Measurements from ENCODE around the gene TRIO. TPM values are rescaled to one million over a fixed set of nuclear protein-coding genes. Genes with fewer than 3 reads are reported as not detected.

TRIO gene
- total and polyA plus RNA-seq, 4 donors, result 22.0 to 374 (median 191) TPM

GRCh38 chr5:14188778-14189177 lies 45.6 kb downstream of the TRIO start:
- 62 to 73% methylated on average over 4 of the region's 4 CpGs for WGBS, 2 donors
- Histone ChIP-seq H3K4me1 (ENCODE audit: control insufficient read depth in 1 of 2, insufficient read depth in 2 of 2, low read length in 2 of 2) (peaks cover 0 to 11% of the 10 kb centered on the region in 2 donors), H3K27me3 (ENCODE audit: control insufficient read depth in 1 of 2, insufficient read depth in 2 of 2, low read length in 1 of 2) (no peaks in the 10 kb centered on the region), H3K9me3 (ENCODE audit: control insufficient read depth, low read length) (no peaks in the 10 kb centered on the region), H3K4me3 (ENCODE audit: low read length in 2 of 2) (no peak overlapping the region), H3K36me3 (ENCODE audit: control insufficient read depth in 1 of 2, insufficient read depth in 2 of 2, low read length in 1 of 2) (no peaks in the 10 kb centered on the region), H3K27ac (ENCODE audit: low read depth in 1 of 2, low read length in 2 of 2) (peak overlapping the region in 1 of 2 donors; percentile 95)
- intact Hi-C loops (cut with DNase I), result loop anchor here in 1 of 2 donors (5.0 kb wide), 1 partner anchor 79 kb away; no protein-coding TSS in a partner anchor
- ATAC-seq (ENCODE audit: low FRiP score) (no peak), DNase-seq (no peak)

- intact Hi-C loops (cut with DNase I), result loop anchor here (2.0 to 5.0 kb wide), 2 partner anchors 45 to 78 kb away; no protein-coding TSS in a partner anchor
- H3K9me3 ChIP-seq (ENCODE audit: control insufficient read depth, low read length), result no peaks in the 10 kb centered on the region
- 39 to 46% methylated on average over 4 of the region's 4 CpGs for WGBS, 2 donors
- H3K27ac ChIP-seq (ENCODE audit: low read depth in 1 of 2, low read length in 2 of 2), result peak overlapping the region; percentile 95 to 96
- no peak for ATAC-seq (ENCODE audit: low FRiP score)
- no peaks in the 10 kb centered on the region for H3K36me3 ChIP-seq (ENCODE audit: control insufficient read depth in 1 of 2, insufficient read depth in 2 of 2, low read length in 1 of 2)
- DNase-seq, result no peak
- H3K4me3 ChIP-seq (ENCODE audit: low read length in 2 of 2), result no peak overlapping the region
- peaks cover 0 to 7% of the 10 kb centered on the region in 2 donors for H3K4me1 ChIP-seq (ENCODE audit: control insufficient read depth in 1 of 2, insufficient read depth in 2 of 2, low read length in 2 of 2)
- H3K27me3 ChIP-seq (ENCODE audit: control insufficient read depth in 1 of 2, insufficient read depth in 2 of 2, low read length in 1 of 2), result no peaks in the 10 kb centered on the region
These were observed 46.5 kb downstream of the TRIO start for GRCh38 chr5:14189680-14190079.

GRCh38 chr5:14190194-14191164 lies 47.3 kb downstream of the TRIO start:
- Histone ChIP-seq H3K9me3 (ENCODE audit: control insufficient read depth, low read length) (no peaks in the 10 kb centered on the region), H3K27ac (ENCODE audit: low read depth in 1 of 2, low read length in 2 of 2) (peak overlapping the region; percentile 95 to 96), H3K4me3 (ENCODE audit: low read length in 2 of 2) (peak overlapping the region in 1 of 2 donors; percentile 11), H3K36me3 (ENCODE audit: control insufficient read depth in 1 of 2, insufficient read depth in 2 of 2, low read length in 1 of 2) (no peaks in the 10 kb centered on the region), H3K27me3 (ENCODE audit: control insufficient read depth in 1 of 2, insufficient read depth in 2 of 2, low read length in 1 of 2) (no peaks in the 10 kb centered on the region), H3K4me1 (ENCODE audit: control insufficient read depth in 1 of 2, insufficient read depth in 2 of 2, low read length in 2 of 2) (peaks cover 0 to 6% of the 10 kb centered on the region in 2 donors)
- 24 to 30% methylated on average over 13 of the region's 13 CpGs for WGBS, 2 donors
- DNase-seq (peak; percentile 82 to 88), ATAC-seq (ENCODE audit: low FRiP score) (peak; percentile 88)
- intact Hi-C loops (cut with DNase I), result loop anchor here (2.0 to 5.0 kb wide), 2 partner anchors 46 to 77 kb away; no protein-coding TSS in a partner anchor

- no peaks in the 10 kb centered on the region for H3K9me3 ChIP-seq (ENCODE audit: control insufficient read depth, low read length)
- peak overlapping the region; percentile 77 to 87 for H3K27ac ChIP-seq (ENCODE audit: low read depth in 1 of 2, low read length in 2 of 2)
- ATAC-seq (ENCODE audit: low FRiP score) (no peak), DNase-seq (no peak)
- H3K4me3 ChIP-seq (ENCODE audit: low read length in 2 of 2), result no peak overlapping the region
- WGBS, 2 donors, result 3 to 8% methylated on average over 3 of the region's 3 CpGs
- peaks cover 0 to 5% of the 10 kb centered on the region in 2 donors for H3K4me1 ChIP-seq (ENCODE audit: control insufficient read depth in 1 of 2, insufficient read depth in 2 of 2, low read length in 2 of 2)
- no peaks in the 10 kb centered on the region for H3K36me3 ChIP-seq (ENCODE audit: control insufficient read depth in 1 of 2, insufficient read depth in 2 of 2, low read length in 1 of 2)
- H3K27me3 ChIP-seq (ENCODE audit: control insufficient read depth in 1 of 2, insufficient read depth in 2 of 2, low read length in 1 of 2), result no peaks in the 10 kb centered on the region
- intact Hi-C loops (cut with DNase I), result loop anchor here (2.0 to 5.0 kb wide), 2 partner anchors 47 to 76 kb away; no protein-coding TSS in a partner anchor
These were observed 48.2 kb downstream of the TRIO start for GRCh38 chr5:14191325-14191724.

GRCh38 chr5:14193496-14193895 lies 50.4 kb downstream of the TRIO start:
- Histone ChIP-seq H3K27ac (ENCODE audit: low read depth in 1 of 2, low read length in 2 of 2) (peak overlapping the region in 1 of 2 donors; percentile 25), H3K27me3 (ENCODE audit: control insufficient read depth in 1 of 2, insufficient read depth in 2 of 2, low read length in 1 of 2) (no peaks in the 10 kb centered on the region), H3K4me1 (ENCODE audit: control insufficient read depth in 1 of 2, insufficient read depth in 2 of 2, low read length in 2 of 2) (peaks cover 5 to 6% of the 10 kb centered on the region in 2 donors), H3K36me3 (ENCODE audit: control insufficient read depth in 1 of 2, insufficient read depth in 2 of 2, low read length in 1 of 2) (no peaks in the 10 kb centered on the region), H3K4me3 (ENCODE audit: low read length in 2 of 2) (no peak overlapping the region), H3K9me3 (ENCODE audit: control insufficient read depth, low read length) (no peaks in the 10 kb centered on the region)
- DNase-seq, result no peak
- WGBS, 2 donors, result 78 to 81% methylated on average over 4 of the region's 4 CpGs
- no peak for ATAC-seq (ENCODE audit: low FRiP score)
- intact Hi-C loops (cut with DNase I), result loop anchor here in 1 of 2 donors (5.0 kb wide), 1 partner anchor 74 kb away; no protein-coding TSS in a partner anchor

- no peak for DNase-seq
- intact Hi-C loops (cut with DNase I), result no loop called here
- no peaks in the 10 kb centered on the region for H3K36me3 ChIP-seq (ENCODE audit: control insufficient read depth in 1 of 2, insufficient read depth in 2 of 2, low read length in 1 of 2)
- H3K4me3 ChIP-seq (ENCODE audit: low read length in 2 of 2), result no peak overlapping the region
- no peaks in the 10 kb centered on the region for H3K9me3 ChIP-seq (ENCODE audit: control insufficient read depth, low read length)
- H3K27ac ChIP-seq (ENCODE audit: low read depth in 1 of 2, low read length in 2 of 2), result no peak overlapping the region
- peaks cover 9% of the 10 kb centered on the region in 2 donors for H3K4me1 ChIP-seq (ENCODE audit: control insufficient read depth in 1 of 2, insufficient read depth in 2 of 2, low read length in 2 of 2)
- no peaks in the 10 kb centered on the region for H3K27me3 ChIP-seq (ENCODE audit: control insufficient read depth in 1 of 2, insufficient read depth in 2 of 2, low read length in 1 of 2)
- ATAC-seq (ENCODE audit: low FRiP score), result no peak
- 93 to 95% methylated on average over 5 of the region's 5 CpGs for WGBS, 2 donors
These were observed 52.4 kb downstream of the TRIO start for GRCh38 chr5:14195588-14195987.

- WGBS, 2 donors, result 15 to 24% methylated on average over 5 of the region's 5 CpGs
- no peak for ATAC-seq (ENCODE audit: low FRiP score)
- intact Hi-C loops (cut with DNase I), result no loop called here
- no peak for DNase-seq
- H3K4me3 ChIP-seq (ENCODE audit: low read length in 2 of 2), result no peak overlapping the region
- no peaks in the 10 kb centered on the region for H3K36me3 ChIP-seq (ENCODE audit: control insufficient read depth in 1 of 2, insufficient read depth in 2 of 2, low read length in 1 of 2)
- H3K9me3 ChIP-seq (ENCODE audit: control insufficient read depth, low read length), result no peaks in the 10 kb centered on the region
- peaks cover 9% of the 10 kb centered on the region in 2 donors for H3K4me1 ChIP-seq (ENCODE audit: control insufficient read depth in 1 of 2, insufficient read depth in 2 of 2, low read length in 2 of 2)
- no peak overlapping the region for H3K27ac ChIP-seq (ENCODE audit: low read depth in 1 of 2, low read length in 2 of 2)
- no peaks in the 10 kb centered on the region for H3K27me3 ChIP-seq (ENCODE audit: control insufficient read depth in 1 of 2, insufficient read depth in 2 of 2, low read length in 1 of 2)
These were observed 53.9 kb downstream of the TRIO start for GRCh38 chr5:14197056-14197455.

GRCh38 chr5:14199902-14200301 lies 56.8 kb downstream of the TRIO start:
- peak; percentile 44 for ATAC-seq (ENCODE audit: low FRiP score)
- H3K4me3 ChIP-seq (ENCODE audit: low read length in 2 of 2), result no peak overlapping the region
- no peaks in the 10 kb centered on the region for H3K9me3 ChIP-seq (ENCODE audit: control insufficient read depth, low read length)
- peaks cover 9 to 10% of the 10 kb centered on the region in 2 donors for H3K4me1 ChIP-seq (ENCODE audit: control insufficient read depth in 1 of 2, insufficient read depth in 2 of 2, low read length in 2 of 2)
- H3K27ac ChIP-seq (ENCODE audit: low read depth in 1 of 2, low read length in 2 of 2), result no peak overlapping the region
- no peak for DNase-seq
- H3K36me3 ChIP-seq (ENCODE audit: control insufficient read depth in 1 of 2, insufficient read depth in 2 of 2, low read length in 1 of 2), result no peaks in the 10 kb centered on the region
- no peaks in the 10 kb centered on the region for H3K27me3 ChIP-seq (ENCODE audit: control insufficient read depth in 1 of 2, insufficient read depth in 2 of 2, low read length in 1 of 2)
- intact Hi-C loops (cut with DNase I), result no loop called here
- 42 to 44% methylated on average over 6 of the region's 6 CpGs for WGBS, 2 donors

Data from aorta (tissue), 5 donors.